ENCODE measurements around the gene ALG12. TPM values are rescaled to one million over a fixed set of nuclear protein-coding genes. Genes with fewer than 3 reads are reported as not detected.

ALG12 gene
- total RNA-seq, 1 donor: 20.3 TPM

DNA sequence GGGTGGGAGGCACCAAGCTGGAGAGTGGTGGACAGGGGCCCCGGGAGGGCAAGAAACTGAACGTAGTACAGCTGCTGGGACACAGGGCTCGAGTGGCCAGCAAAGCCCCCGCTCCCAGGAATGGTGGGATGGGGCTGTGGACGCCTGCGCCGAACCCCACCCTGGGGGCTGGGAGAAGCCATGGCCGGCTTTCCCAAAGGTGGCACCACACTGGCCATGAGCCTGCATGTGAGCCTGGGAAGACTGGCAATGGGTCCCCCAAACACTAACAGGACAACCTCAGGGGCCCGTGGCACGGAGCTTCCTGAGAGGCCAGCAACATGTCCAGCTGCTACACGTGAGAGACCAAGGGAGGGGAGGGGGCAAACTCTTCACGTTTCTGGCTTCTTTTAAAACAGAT is 4.0 kb downstream of the ALG12 start:
- no peak overlapping the region for H3K4me3 ChIP-seq (ENCODE audit: low read depth, low read length)
- TF ChIP-seq, protein P1, sequence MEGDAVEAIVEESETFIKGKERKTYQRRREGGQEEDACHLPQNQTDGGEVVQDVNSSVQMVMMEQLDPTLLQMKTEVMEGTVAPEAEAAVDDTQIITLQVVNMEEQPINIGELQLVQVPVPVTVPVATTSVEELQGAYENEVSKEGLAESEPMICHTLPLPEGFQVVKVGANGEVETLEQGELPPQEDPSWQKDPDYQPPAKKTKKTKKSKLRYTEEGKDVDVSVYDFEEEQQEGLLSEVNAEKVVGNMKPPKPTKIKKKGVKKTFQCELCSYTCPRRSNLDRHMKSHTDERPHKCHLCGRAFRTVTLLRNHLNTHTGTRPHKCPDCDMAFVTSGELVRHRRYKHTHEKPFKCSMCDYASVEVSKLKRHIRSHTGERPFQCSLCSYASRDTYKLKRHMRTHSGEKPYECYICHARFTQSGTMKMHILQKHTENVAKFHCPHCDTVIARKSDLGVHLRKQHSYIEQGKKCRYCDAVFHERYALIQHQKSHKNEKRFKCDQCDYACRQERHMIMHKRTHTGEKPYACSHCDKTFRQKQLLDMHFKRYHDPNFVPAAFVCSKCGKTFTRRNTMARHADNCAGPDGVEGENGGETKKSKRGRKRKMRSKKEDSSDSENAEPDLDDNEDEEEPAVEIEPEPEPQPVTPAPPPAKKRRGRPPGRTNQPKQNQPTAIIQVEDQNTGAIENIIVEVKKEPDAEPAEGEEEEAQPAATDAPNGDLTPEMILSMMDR (IDR thresholded peaks at IDR 0.05; ENCODE audit: insufficient read depth, low read depth, low read length): no peak
- no peak for DNase-seq (ENCODE audit: low read depth)

GRCh38 chr22:49913446-49913845 is 4.8 kb downstream of the ALG12 start:
- TF ChIP-seq, protein P1 (IDR thresholded peaks at IDR 0.05; ENCODE audit: insufficient read depth, low read depth, low read length): no peak
- no peak for DNase-seq (ENCODE audit: low read depth)
- no peak overlapping the region for H3K4me3 ChIP-seq (ENCODE audit: low read depth, low read length)

DNA sequence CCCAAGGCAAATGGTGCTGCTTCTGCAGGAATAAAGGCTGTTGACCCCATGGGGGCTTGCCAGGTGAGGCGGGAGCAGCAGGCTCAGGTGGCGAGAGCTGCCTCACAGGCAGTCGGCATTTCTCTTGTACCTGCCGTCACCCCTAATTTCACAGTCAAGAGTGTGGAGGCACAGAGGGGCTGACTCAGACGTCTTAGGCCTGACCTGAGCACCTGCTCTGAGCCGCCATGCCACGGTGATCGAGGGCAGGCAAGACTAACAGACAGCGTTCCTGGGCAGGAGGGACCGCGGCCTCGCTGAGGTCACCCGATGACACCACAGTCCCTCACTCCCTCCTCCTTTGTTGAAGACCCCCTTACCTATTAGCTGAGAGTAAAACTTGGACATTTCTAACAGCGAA is 5.2 kb downstream of the ALG12 start:
- H3K4me3 ChIP-seq (ENCODE audit: low read depth, low read length): no peak overlapping the region
- DNase-seq (ENCODE audit: low read depth): no peak
- TF ChIP-seq, protein P1 (IDR thresholded peaks at IDR 0.05; ENCODE audit: insufficient read depth, low read depth, low read length): no peak

DNA sequence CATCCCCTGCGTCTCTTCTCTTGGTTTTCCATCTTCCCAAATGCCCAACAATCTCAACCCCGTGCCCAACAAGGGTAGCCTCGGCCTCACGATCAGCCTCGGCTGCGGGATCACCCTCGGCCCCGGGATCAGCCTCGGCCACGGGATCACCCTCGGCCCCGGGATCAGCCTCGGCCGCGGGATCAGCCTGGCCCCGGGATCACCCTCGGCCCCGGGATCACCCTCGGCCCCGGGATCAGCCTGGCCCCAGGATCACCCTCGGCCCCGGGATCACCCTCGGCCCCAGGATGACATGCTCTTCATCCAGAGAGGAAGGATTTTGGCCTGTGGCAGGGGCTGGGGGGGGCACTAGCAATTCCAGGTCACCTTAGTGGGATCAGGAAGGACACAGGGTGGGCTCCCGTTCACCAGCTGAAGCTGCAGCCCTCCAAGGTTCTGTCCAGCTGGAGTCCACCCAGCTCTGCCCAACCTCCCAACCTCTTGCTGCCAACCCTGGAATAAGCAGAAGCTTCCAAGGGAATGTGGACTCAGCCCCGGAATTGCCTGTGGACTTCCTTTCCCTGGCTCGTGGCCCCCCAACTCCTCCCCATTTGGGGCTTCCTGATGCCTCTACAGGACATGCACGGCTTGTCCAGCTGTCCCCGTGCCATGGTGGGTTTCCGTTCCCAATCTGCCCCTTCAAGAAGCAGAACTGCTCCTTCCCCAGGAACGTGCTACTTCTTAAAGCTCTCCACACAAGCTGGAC is 6.2 kb downstream of the ALG12 start:
- no peak overlapping the region for H3K4me3 ChIP-seq (ENCODE audit: low read depth, low read length)
- no peak for DNase-seq (ENCODE audit: low read depth)
- TF ChIP-seq, protein P1 (IDR thresholded peaks at IDR 0.05; ENCODE audit: insufficient read depth, low read depth, low read length): no peak

- no peak for DNase-seq (ENCODE audit: low read depth)
- no peak overlapping the region for H3K4me3 ChIP-seq (ENCODE audit: low read depth, low read length)
- TF ChIP-seq, protein P1 (IDR thresholded peaks at IDR 0.05; ENCODE audit: insufficient read depth, low read depth, low read length): no peak
Observed at GRCh38 chr22:49910229-49911155, 7.7 kb downstream of the ALG12 start.

DNA sequence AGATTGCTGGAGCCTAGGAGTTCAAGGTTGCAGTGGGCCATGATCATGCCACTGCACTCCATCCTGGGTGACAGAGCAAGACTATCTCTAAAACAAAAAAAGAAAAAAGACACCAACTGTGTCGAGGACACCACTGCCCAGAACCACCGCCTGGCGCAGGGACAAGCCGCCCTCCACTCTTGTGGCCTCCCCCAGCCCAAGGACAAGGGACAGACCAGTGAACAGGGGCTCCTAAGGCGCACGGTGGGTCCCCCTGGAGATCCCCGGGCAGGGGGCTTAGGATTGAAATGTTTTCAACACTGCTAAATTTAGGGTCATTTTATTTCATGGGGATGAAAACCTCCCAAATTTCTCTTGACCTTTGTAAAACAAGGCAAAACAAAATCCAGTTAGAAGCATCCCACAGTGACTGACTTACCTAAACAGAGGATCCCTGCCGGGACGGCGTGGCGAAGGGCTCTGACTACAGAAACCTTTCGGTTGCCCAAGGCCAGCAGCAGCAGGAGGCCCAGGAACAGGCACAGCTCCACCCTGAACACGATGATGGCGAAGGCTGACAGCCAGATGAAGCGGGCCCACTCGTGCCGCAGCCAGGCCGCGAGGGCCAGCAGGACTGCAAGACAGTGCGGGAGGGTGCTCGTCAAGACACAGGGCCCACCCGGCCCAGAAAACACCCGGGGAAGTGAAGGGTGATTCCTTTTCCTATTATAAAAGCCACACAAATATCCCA is 8.6 kb downstream of the ALG12 start:
- TF ChIP-seq, protein P1 (IDR thresholded peaks at IDR 0.05; ENCODE audit: insufficient read depth, low read depth, low read length): no peak
- DNase-seq (ENCODE audit: low read depth): no peak
- no peak overlapping the region for H3K4me3 ChIP-seq (ENCODE audit: low read depth, low read length)
